ENCODE measurements around the gene PLET1. TPM values are rescaled to one million over a fixed set of nuclear protein-coding genes. Genes with fewer than 3 reads are reported as not detected.

Gene PLET1
- total RNA-seq, 1 donor from 2014 or later, result not detected

Other genes starting within 250 kb of the PLET1 start
- gene DLAT, start 235.5 kb downstream of the PLET1 start, total RNA-seq (ENCODE audit: unreplicated experiment), result 55.0 TPM
- gene PIH1D2, start 186.8 kb downstream of the PLET1 start, total RNA-seq (ENCODE audit: unreplicated experiment), result 1.4 TPM
- 22.3 TPM for gene NKAPD1, start 186.6 kb downstream of the PLET1 start, total RNA-seq (ENCODE audit: unreplicated experiment)
- gene TIMM8B, start 174.1 kb downstream of the PLET1 start, total RNA-seq (ENCODE audit: unreplicated experiment), result 88.9 TPM
- gene SDHD, start 174.0 kb downstream of the PLET1 start, total RNA-seq (ENCODE audit: unreplicated experiment), result 19.7 TPM
- gene IL18, start 96.8 kb downstream of the PLET1 start, total RNA-seq (ENCODE audit: unreplicated experiment), result not detected
- not detected for gene TEX12, start 93.5 kb downstream of the PLET1 start, total RNA-seq (ENCODE audit: unreplicated experiment)
- gene BCO2, start 85.3 kb downstream of the PLET1 start, total RNA-seq (ENCODE audit: unreplicated experiment), result 2.6 TPM
- 47.7 TPM for gene PTS, start 34.4 kb downstream of the PLET1 start, total RNA-seq (ENCODE audit: unreplicated experiment)

Data from glutamatergic neuron (in vitro differentiated cells).